ENCODE results near the gene DCTN2. TPM values are rescaled to one million over a fixed set of nuclear protein-coding genes. Genes with fewer than 3 reads are reported as not detected.

DCTN2 gene
- total RNA-seq, 1 donor from 2014 or later = 107 TPM

DNA sequence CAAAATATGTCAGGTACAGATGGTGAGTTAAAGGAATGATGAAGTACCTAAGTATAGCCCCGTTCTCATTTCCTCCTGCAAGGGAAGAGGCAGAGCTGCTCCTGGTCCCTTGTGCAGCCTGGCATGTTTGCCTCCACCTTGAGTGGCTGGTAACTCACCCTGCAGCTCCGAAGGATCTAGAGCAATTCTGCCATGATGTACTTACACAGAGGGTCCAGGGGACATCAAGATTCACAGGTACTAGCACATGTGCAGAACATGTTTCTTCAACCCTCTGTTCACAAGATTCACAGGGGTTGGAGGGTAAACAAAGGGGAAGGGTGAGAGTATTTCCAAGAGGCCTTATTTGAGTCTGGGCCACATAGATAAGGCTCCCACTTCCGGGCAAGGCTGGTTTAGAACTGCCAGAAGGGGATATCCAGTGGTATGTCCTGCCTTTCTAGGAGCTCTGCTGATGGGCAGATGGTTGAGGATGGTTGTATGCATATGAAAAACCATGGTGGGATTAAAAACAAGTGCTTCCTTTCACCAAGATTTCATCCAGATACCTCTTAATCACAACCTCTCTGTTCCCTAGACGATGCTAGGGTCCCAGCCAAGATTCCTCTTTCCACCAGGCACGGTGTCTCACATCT is 7.7 kb downstream of the DCTN2 start:
- peaks cover 39% of the 10 kb centered on the region for H3K79me2 ChIP-seq (ENCODE audit: insufficient read depth, low read length)
- no peak for FAIRE-seq

DNA sequence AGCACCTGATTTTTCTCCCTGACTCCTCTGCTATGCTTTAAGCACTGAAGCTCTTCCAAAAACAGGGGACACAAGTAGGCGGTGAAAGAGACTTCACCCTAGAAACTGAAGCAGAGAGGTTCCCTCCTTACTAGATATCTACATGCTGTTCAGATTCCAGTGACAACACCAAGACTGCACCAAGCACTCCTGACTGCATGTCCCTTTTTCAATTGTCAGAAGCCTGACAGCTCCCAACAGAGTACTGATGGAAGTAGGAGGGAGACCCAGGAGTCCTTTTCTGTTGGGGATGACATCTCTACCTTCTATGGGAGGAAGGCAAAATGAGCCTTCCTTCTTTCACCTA is 10.4 kb downstream of the DCTN2 start:
- FAIRE-seq = no peak
- H3K36me3 Mint-ChIP-seq (ENCODE audit: low read depth, unreplicated experiment) = peaks cover 30% of the 10 kb centered on the region
- peaks cover 49% of the 10 kb centered on the region for H3K36me3 ChIP-seq (ENCODE audit: insufficient read depth, low read length)

More for the DNA sequence above, 7.7 kb downstream of the DCTN2 start:
- Mint-ChIP-seq H3K27ac (ENCODE audit: unreplicated experiment) (no peak overlapping the region), H3K27me3 (ENCODE audit: low read depth, unreplicated experiment) (no peaks in the 10 kb centered on the region), H3K4me1 (ENCODE audit: low read depth, unreplicated experiment) (peaks cover 15% of the 10 kb centered on the region), H3K36me3 (ENCODE audit: low read depth, unreplicated experiment) (peaks cover 21% of the 10 kb centered on the region), H3K9me3 (ENCODE audit: unreplicated experiment) (no peaks in the 10 kb centered on the region), H3K4me3 (ENCODE audit: unreplicated experiment) (no peak overlapping the region)
- H3K4me3 ChIP-seq (ENCODE audit: insufficient read depth, low read depth, low read length) = no peak overlapping the region
- peaks cover 24% of the 10 kb centered on the region for H3K36me3 ChIP-seq (ENCODE audit: insufficient read depth, low read length)
- TF ChIP-seq CTCF (IDR thresholded peaks at IDR 0.05; ENCODE audit: insufficient read depth, low read depth, low read length) (no peak), EZH2 (IDR thresholded peaks at IDR 0.05; ENCODE audit: insufficient read depth, low read length) (no peak)
- H3K9me3 ChIP-seq (ENCODE audit: insufficient read depth, low read depth, low read length) = no peaks in the 10 kb centered on the region
- H3K27ac ChIP-seq (ENCODE audit: low read depth, low read length) = no peak overlapping the region
- no peaks in the 10 kb centered on the region for H3K27me3 ChIP-seq (ENCODE audit: insufficient read depth, low read length)
- H3K4me2 ChIP-seq (ENCODE audit: low read length) = no peak overlapping the region
- no peak for DNase-seq (ENCODE audit: low read depth)
- no peak overlapping the region for H2AFZ ChIP-seq (ENCODE audit: low read depth, low read length)
- peaks cover 9% of the 10 kb centered on the region for H3K4me1 ChIP-seq (ENCODE audit: insufficient read depth, low read length)
- peaks cover 64% of the 10 kb centered on the region for H4K20me1 ChIP-seq (ENCODE audit: insufficient read depth, low read length)
- H3K9ac ChIP-seq (ENCODE audit: low read length) = no peak overlapping the region

More for the DNA sequence above, 10.4 kb downstream of the DCTN2 start:
- peaks cover 25% of the 10 kb centered on the region for H3K79me2 ChIP-seq (ENCODE audit: insufficient read depth, low read length)
- no peak overlapping the region for H3K4me2 ChIP-seq (ENCODE audit: low read length)
- no peaks in the 10 kb centered on the region for H3K9me3 Mint-ChIP-seq (ENCODE audit: unreplicated experiment)
- H3K4me3 ChIP-seq (ENCODE audit: insufficient read depth, low read depth, low read length) = no peak overlapping the region
- H3K27ac ChIP-seq (ENCODE audit: low read depth, low read length) = no peak overlapping the region
- H3K27me3 ChIP-seq (ENCODE audit: insufficient read depth, low read length) = no peaks in the 10 kb centered on the region
- TF ChIP-seq CTCF (IDR thresholded peaks at IDR 0.05; ENCODE audit: insufficient read depth, low read depth, low read length) = no peak
- TF ChIP-seq EZH2 (IDR thresholded peaks at IDR 0.05; ENCODE audit: insufficient read depth, low read length) = no peak
- peaks cover 4% of the 10 kb centered on the region for H3K4me1 ChIP-seq (ENCODE audit: insufficient read depth, low read length)
- H2AFZ ChIP-seq (ENCODE audit: low read depth, low read length) = no peak overlapping the region
- H4K20me1 ChIP-seq (ENCODE audit: insufficient read depth, low read length) = peaks cover 63% of the 10 kb centered on the region
- DNase-seq (ENCODE audit: low read depth) = no peak
- H3K4me1 Mint-ChIP-seq (ENCODE audit: low read depth, unreplicated experiment) = peaks cover 10% of the 10 kb centered on the region
- no peak overlapping the region for H3K4me3 Mint-ChIP-seq (ENCODE audit: unreplicated experiment)
- no peaks in the 10 kb centered on the region for H3K27me3 Mint-ChIP-seq (ENCODE audit: low read depth, unreplicated experiment)
- H3K9me3 ChIP-seq (ENCODE audit: insufficient read depth, low read depth, low read length) = no peaks in the 10 kb centered on the region
- no peak overlapping the region for H3K9ac ChIP-seq (ENCODE audit: low read length)
- H3K27ac Mint-ChIP-seq (ENCODE audit: unreplicated experiment) = no peak overlapping the region

Measured in astrocyte (in vitro differentiated cells and primary cell).